ENCODE measurements around the gene IFI30.
"Not testable (repeated sequence)": the region's sequence is repeated elsewhere in the genome, so short reads cannot be mapped to it uniquely, and the experiment has no call there.

The IFI30 gene

DNA sequence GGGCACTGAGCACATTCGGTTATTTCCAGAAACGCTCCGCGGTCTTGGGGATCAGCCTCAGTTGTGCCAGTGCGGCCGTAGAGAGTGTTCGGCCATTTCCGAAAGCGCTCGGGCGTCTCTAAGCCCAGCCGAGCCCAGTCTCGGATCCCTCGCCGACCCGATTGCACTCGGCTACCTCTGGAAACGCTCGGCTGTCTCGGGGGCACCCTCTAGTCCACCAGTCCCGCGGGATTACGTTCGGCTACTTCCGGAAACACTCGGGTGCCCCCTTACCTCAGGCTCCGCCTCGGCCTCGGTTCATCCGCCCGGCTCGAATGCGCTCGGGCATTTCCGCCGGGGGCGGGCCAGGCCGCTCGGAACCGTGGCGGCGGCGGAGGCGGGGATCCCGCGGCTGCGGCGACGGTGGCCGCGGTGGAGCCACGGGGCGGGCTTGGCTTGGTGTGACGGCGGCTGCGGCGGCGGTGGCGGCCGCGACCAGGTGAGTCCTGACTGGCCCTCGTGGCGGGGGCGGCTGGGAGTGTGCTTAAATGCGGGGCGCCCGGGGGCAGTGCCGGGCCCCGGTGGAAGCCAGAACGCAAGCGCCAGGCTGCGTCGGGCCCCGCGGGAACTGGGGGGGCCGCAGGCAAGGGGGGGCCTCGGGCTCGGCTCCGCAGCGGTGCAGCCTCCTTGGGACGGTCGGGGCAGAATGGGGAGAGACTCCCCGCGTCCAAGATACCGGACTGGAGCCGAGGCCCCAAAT lies 20.6 kb upstream of the IFI30 start, which contains the start of gene PIK3R2:
Gene PIK3R2, plus strand, starts transcription at position 347 of the 739 bp plus-strand sequence. CDS start 2,717 bp downstream, outside the sequence.
- DNase-seq (ENCODE audit: low read depth), result peak; percentile 99

GRCh38 chr19:18153556-18154134 lies 20.0 kb upstream of the IFI30 start:
- DNase-seq (ENCODE audit: low read depth), result no peak

DNA sequence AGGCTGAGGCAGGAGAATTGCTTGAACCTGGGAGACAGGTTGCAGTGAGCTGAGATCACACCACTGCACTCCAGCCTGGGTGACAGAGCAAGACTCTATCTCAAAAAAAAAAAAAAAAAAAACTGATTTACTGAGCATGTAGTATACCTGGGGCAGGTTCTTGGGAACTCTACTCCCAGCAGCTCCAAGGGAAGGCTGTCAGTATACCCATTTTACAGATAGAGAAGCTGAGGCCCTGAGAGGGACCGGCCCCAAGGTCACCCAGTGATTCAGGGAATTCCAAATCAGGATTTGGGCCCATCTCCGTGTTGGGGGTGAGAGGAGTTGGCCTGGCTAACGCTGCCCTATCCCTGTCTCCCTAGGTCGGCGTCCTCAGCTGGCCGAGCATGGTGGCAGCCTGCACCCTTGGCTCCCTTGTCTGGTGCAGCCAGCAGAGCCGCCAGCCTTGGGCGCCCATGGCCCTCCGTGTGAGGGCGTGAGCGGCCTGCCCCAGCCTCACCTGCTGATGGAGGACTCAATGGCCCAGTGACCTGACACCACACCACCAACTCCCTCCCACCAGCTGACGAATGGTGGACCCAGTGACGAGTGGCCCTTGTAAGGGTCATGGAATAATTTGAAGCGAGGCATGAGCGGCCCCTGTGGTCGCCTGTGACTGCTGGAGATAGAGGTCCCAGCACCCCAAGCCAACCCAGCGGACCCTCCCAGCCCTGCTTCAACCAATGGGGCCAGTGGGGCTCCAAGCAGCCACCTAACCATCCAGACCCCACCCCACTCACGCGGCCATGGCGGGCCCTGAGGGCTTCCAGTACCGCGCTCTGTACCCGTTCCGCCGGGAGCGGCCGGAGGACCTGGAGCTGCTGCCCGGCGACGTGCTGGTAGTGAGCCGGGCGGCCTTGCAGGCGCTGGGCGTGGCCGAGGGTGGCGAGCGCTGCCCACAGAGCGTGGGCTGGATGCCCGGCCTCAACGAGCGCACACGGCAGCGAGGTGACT lies 18.2 kb upstream of the IFI30 start:
- DNase-seq (ENCODE audit: low read depth), result no peak

- DNase-seq (ENCODE audit: low read depth), result no peak
These were observed 17.3 kb upstream of the IFI30 start for GRCh38 chr19:18156268-18156667.

DNA sequence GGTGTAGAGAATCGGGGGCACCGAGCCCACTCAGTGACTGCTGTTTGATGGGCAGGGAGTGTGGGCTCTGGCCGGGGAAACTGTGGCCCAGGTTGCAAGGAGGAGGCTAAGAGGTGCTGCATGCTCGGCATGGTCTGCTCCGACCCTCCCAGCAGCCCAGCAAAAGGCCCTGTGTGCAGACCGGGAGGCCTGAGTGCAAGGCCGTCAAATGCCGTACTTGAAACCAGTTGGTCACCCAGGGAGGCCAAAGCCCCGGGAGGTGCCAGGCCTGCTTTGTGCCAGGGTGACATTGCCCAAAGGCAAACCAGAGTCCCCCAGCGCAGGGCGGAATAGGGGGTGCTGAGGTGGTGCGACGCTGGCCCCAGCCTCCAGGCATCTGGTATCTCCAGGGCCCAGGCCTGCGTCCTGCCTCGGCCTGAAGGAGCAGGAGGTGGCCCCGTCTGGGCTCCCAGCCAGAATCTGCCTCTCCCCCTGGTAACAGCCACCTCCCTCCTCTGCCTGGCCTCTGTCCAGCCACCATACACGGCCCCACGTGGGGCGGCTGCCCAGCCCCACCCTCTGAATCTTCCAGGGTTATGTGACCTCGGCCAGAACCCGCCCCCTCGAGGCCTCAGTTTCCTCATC lies 16.7 kb upstream of the IFI30 start:
- no peak for DNase-seq (ENCODE audit: low read depth)

DNA sequence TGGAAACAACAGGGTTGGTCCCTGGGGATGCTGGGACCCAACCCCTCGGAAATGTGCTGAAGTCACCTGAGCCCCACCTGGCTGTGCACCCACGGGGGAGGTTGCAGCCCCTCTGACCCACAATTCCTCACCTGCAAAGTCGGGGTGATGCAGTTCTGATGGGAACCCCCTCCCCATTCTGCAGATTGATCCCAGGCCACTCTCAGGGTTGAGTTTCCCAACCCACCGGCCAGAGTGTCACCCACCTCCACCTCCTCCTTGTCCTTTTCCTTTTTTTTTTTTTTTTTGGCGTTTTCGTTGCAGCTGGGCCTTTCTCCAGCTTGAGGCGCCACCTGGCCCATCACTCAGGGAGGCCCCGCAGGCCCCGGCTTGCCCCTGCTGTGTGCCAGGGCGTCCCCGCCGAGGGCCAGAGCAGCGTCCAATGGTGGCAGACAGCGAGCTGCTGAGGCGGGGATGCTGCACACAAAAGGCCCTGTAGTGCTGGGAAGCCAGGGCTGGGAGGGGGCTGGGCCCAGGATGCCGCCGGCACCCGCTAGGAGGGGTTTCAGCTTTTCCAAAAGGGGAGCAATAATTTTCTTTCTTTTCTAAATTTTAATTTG lies 16.0 kb upstream of the IFI30 start:
- no peak for DNase-seq (ENCODE audit: low read depth)

DNA sequence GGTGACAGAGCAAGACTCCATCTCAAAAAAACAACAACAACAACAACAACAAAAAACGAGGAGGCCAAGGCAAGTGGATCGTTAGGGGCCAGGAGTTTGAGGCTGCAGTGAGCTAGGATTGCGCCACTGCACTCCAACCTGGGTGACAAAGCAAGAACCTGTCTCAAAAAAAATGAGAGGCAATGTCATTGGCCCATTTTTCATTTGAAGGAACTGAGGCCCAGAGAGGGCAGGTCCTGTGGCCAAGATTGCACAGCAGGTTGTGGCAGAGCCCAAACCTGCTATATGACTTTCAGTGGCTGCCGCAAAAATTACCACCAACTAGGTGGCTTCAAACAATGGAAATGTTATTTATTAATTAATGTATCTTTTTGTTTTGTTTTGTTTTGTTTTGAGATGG lies 15.1 kb upstream of the IFI30 start:
- DNase-seq (ENCODE audit: low read depth), result no peak

GRCh38 chr19:18159059-18159616 lies 14.5 kb upstream of the IFI30 start:
- not testable (repeated sequence) for DNase-seq (ENCODE audit: low read depth)

- no peak for DNase-seq (ENCODE audit: low read depth)
These were observed 13.8 kb upstream of the IFI30 start for GRCh38 chr19:18159810-18160209.

- no peak for DNase-seq (ENCODE audit: low read depth)
These were observed 13.1 kb upstream of the IFI30 start for GRCh38 chr19:18160493-18160970.

DNA sequence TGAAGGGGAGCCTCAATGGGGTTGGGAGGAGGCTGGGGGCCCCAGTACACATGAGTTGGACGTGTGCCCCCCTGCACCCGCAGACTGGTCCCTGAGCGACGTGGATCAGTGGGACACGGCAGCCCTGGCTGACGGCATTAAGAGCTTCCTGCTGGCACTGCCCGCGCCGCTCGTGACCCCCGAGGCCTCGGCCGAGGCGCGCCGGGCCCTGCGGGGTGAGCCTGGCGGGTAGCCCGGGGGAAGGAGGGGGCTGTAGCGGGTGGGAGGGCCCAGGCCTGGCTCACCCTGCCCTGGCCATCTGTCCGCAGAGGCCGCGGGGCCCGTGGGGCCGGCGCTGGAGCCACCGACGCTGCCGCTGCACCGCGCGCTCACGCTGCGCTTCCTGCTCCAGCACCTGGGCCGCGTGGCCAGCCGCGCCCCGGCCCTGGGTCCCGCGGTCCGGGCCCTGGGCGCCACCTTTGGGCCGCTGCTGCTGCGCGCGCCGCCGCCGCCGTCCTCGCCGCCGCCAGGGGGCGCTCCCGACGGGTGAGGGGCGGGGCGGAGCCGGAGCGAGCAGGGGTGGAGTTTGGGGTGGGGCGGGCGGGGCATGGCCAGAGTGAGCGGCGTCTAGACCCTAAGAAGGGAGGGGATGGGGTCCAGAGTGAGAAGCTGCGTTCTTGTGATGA lies 12.5 kb upstream of the IFI30 start:
- DNase-seq (ENCODE audit: low read depth), result peak; percentile 85

DNA sequence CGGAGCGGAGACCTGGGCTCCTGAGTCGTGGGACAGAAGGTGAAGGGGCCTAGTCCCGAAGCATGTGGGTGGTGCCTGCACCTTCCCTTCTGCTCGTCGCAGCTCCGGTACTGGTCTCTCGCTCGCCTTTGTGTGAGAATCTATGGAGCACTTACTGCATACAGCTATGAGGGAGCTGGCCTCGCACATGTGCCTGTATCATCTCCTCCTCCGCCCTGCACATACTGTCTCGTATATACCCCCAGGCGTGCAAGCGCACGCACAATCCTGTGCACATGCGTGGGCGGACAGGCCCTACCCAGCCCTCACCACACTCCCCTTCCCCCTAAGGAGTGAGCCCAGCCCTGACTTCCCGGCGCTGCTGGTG lies 12.0 kb upstream of the IFI30 start:
- no peak for DNase-seq (ENCODE audit: low read depth)

DNA sequence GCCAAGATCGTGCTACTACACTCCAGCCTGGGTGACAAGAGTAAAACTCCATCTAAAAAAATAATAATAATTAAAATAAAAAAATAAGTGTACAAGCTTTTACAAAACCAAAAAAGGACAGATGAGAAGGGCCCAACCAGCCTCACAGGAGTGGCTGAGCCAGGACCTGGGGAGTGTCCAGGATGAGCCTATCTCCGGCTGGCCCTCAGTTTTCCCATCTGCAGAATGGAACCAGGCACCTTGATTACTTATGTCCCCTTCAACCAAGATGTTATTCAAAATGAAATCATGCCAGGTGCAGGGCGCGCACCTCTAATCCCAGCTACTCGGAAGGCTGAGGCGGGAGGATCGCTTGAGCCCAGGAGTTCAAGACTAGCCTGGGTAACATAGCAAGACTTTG lies 9.5 kb upstream of the IFI30 start:
- no peak for DNase-seq (ENCODE audit: low read depth)

GRCh38 chr19:18165794-18166544 lies 7.6 kb upstream of the IFI30 start:
- DNase-seq (ENCODE audit: low read depth), result no peak

DNA sequence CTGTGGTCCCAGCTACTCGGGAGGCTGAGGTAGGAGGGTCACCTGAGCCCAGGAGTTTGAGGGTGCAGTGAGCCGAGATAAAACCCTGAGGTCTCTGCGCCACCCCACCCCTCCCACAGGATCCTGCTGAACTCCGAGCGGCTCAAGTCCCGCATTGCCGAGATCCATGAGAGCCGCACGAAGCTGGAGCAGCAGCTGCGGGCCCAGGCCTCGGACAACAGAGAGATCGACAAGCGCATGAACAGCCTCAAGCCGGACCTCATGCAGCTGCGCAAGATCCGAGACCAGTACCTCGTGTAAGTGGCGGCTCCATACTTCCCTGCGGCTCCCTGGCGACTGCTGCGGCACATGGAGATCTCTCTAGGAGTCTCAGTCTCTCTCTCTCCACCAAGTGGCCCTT lies 6.6 kb upstream of the IFI30 start:
- DNase-seq (ENCODE audit: low read depth), result no peak

DNA sequence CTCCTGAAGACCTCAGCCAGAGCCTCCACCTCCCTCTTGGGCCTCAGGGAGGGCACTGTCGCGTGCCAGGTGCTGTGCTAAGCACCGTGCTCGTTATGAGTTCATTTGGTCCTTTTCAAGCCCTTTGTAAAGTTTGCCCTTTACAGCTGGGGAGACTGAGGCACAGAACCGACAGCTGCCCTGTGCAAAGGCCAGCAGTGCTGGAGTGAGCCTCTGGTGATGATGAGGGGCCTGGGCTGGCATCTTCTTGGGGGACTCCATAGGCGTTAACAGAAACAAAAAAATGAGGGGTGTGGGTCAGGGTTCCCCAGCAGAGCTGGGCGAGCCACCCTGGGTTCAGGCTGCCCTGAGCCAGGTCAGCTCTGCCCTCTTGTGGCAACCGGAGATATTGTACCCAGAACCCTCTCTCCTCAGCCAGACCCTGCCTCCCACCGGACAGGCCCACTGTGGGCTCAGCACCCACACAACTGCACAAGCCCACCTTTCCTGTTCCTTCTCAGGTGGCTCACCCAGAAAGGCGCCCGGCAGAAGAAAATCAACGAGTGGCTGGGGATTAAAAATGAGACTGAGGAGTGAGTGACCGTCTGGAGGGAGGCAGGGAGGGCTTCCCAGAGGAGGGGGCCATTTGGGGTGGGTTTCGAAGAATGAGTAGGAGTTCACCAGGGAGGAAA lies 5.5 kb upstream of the IFI30 start:
- no peak for DNase-seq (ENCODE audit: low read depth)

GRCh38 chr19:18168673-18169381 lies 4.8 kb upstream of the IFI30 start:
- DNase-seq (ENCODE audit: low read depth), result no peak

DNA sequence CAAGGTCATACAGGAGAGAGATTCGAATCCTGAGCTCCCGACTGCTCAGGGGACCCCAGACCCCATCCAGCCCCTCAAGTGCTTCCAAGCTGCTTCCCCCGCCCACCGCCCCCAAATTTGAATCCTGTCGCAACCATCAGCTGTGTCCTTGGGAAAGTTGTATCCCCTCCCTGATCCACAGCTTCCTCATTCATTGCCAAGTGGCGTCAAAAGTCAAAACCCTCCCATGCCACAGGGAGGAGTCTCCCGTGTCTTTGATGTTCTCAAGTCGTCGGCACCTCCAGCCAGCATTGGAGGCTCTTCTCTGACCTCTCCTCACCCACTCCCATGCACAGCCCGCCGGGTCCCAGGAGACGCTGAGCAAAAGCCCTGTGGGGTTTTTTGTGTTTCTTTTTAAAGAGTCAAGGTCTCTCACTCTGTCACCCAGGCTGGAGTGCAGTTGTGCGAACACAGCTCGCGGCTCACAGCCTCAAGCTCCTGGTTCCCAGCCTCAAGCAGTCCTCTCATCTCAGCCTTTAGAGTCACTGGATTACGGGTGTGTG lies 2.8 kb upstream of the IFI30 start:
- DNase-seq (ENCODE audit: low read depth), result no peak

Data from stimulated activated CD8-positive, alpha-beta memory T cell treated with anti-CD3 and anti-CD28 coated beads, Interleukin-15, amount 100 ng/mL, for 24 hours (primary cell).